Neural progenitor cell (in vitro differentiated cells): ENCODE data around the gene ANXA6.

ENCODE experiments used
- CTCF ChIP-seq: fragments of 200-600 bp; sonication (generic); IDR thresholded peaks from 2 replicates; pipeline ENCODE4 v1.5.1; 2017; ENCODE audit warnings: antibody characterized with exemption, mild to moderate bottlenecking
- EZH2 ChIP-seq: fragments of 200-600 bp; sonication (generic); IDR thresholded peaks from 2 replicates; pipeline ENCODE4 v1.6.1; 2017; ENCODE audit warnings: antibody characterized with exemption, mild to moderate bottlenecking, moderate library complexity
- EZH2phosphoT487 ChIP-seq: fragments of 200-600 bp; sonication (generic); IDR thresholded peaks from 2 replicates; pipeline ENCODE4 v1.6.1; 2017; ENCODE audit warnings: antibody characterized with exemption

- TF ChIP-seq EZH2 = no peak
- no peak for TF ChIP-seq CTCF
- no peak for TF ChIP-seq EZH2phosphoT487
These were observed 26.1 kb upstream of the ANXA6 start for GRCh38 chr5:151183456-151184245.
